GM19463 (cell line): Measurements from ENCODE around the gene NOL9.

ENCODE experiments used
- ATAC-seq: cut with Tn5 transposase; IDR thresholded peaks from one replicate; pipeline ENCODE4 v1.9.1; 2021; ENCODE audit warnings: mild to moderate bottlenecking, moderate library complexity; ENCODE audit not compliant: unreplicated experiment

The NOL9 gene

DNA sequence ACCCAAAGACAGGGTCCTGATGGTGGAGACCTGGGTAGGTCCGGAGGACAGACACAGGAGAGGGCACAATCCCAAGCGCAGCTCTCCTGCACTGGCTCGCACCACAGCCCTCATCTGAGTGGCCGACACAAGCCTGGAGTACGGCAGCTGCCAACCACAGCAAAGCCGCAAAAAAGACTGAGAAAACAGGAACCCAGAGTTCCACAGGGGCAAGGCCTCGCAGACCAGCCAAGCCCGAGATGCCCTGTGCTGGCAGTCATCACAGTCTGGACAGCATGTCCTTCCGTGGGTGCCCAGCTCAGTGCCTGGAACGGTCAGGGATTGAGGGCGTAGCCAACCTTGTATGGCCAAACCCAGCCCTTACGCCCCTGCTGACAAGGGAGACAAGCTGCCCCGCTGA lies 36.9 kb upstream of the NOL9 start:
- no peak for ATAC-seq

DNA sequence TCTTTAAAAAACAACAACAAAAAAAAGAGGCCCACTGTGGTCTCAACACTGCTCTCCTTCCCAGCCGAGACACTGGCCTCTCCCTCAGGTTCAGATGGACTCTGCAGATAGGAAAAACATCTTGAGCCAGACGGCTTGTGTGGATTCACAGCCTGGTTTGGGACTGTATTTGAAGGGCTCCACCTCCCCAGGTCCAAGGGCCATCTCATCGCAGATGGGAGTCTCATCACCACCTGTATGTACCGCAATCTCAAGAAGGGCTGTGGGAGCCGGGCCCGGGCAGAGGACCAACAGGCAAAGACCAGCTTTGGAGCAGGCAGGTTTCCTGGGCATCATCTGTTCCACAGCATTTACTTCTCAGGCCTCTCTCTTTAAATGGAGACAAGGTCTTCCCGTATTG lies 35.7 kb upstream of the NOL9 start:
- ATAC-seq: no peak

DNA sequence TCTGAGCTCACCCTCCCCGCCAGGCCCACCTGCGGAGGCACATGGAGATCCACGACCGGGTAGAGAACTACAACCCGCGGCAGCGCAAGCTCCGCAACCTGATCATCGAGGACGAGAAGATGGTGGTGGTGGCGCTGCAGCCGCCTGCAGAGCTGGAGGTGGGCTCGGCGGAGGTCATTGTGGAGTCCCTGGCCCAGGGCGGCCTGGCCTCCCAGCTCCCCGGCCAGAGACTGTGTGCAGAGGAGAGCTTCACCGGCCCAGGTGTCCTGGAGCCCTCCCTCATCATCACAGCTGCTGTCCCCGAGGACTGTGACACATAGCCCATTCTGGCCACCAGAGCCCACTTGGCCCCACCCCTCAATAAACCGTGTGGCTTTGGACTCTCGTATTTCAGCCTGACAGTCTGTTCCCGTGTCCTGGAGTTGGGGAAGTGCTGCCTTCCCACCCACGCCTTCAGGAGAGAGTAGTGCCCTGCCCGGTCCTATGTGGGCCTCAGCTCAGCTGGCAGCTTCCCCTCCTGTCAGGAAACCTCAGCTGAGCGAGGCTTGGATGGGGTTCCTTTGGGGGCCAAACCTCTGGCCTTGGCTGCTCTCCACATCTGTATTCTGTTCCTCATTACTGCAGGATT lies 34.7 kb upstream of the NOL9 start:
- ATAC-seq: no peak

DNA sequence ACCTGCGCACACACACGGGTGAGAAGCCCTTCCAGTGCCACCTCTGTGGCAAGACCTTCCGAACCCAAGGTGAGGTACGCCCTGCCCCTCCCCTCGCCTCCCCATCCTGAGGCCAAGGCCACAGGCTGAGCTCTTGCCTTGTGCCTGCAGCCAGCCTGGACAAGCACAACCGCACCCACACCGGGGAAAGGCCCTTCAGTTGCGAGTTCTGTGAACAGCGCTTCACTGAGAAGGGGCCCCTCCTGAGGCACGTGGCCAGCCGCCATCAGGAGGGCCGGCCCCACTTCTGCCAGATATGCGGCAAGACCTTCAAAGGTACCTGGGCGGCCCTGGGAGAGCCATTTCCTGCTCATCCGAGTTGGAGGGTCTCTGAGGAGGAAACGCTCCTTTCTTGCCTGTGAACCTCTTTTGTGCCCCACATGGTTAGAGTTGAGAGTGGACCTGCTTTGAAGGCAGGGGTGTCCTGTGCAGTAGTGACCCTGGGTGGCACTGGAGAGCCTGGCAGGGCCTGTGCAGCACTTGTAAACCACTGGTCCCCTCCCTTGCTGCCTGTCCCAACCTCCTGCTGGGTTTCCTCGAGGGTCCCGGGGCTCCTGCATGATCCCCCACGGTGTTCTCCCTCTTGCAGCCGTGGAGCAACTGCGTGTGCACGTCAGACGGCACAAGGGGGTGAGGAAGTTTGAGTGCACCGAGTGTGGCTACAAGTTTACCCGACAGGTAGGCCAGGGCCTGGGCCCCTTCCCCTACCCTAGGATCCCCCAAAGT lies 34.0 kb upstream of the NOL9 start:
- no peak for ATAC-seq

DNA sequence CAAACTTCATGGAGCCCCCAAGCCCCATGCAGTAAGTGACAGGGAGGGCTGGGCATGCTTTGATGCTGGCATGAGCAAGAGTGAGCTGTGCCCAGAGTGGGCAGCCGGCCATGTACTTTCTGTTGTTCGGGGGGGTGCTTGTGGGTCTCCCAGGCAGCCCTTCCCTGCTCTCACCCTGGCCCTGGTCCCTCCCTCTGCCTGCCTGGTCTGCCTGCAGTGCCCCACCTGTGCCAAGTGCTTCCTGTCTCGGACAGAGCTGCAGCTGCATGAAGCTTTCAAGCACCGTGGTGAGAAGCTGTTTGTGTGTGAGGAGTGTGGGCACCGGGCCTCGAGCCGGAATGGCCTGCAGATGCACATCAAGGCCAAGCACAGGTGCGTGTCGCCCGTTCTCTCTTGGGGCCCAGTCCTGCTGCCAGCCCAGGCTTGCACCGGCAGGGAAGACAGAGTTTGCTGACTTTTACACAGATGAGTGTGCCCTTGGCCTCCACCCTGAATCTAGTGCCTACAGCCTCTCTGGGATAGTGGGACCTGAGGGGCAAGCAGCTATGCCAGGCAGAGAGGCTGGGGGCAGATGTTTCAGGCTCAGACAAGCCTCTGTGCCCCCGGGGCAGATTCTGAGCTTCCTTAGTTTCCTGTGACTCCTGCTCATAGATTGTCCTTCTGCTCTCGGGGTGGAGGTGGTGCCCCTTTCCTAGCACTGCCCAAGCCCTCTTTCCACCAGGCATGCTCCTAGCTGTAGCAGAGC lies 33.1 kb upstream of the NOL9 start:
- no peak for ATAC-seq

DNA sequence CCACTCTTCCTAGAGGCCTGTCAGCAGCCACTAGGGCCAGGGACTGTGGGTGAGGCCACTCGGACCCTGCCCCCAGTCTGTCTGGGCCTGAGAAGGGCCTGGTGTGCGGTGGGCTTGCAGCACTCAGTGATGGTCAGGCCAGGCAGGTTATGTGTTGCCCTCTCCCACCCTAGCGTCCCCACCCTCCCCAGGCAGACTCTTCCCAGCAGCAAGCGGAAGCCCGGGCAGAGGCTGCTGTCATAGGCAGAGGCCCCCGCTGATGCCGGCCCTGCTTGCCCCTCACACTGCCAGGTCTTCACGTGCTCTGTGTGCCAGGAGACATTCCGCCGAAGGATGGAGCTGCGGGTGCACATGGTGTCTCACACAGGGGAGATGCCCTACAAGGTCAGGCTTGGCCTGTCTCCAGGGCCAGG lies 32.1 kb upstream of the NOL9 start:
- ATAC-seq: no peak

DNA sequence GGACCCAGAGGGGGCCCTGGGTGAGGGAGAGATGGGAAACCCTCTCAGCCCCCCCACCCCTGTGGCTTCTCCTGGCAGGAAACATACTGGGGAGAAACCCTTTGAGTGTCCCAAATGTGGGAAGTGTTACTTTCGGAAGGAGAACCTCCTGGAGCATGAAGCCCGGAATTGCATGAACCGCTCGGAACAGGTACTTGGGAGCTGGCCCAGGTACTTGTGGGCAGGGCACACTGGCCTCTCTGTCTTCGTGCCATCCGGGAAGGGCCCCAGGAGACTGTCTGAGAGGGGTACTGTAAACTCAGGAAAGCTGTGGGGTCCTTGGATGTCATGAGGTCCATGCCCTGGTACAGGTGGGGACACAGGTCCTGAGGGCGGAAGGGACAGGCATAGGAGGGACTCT lies 31.5 kb upstream of the NOL9 start:
- no peak for ATAC-seq

DNA sequence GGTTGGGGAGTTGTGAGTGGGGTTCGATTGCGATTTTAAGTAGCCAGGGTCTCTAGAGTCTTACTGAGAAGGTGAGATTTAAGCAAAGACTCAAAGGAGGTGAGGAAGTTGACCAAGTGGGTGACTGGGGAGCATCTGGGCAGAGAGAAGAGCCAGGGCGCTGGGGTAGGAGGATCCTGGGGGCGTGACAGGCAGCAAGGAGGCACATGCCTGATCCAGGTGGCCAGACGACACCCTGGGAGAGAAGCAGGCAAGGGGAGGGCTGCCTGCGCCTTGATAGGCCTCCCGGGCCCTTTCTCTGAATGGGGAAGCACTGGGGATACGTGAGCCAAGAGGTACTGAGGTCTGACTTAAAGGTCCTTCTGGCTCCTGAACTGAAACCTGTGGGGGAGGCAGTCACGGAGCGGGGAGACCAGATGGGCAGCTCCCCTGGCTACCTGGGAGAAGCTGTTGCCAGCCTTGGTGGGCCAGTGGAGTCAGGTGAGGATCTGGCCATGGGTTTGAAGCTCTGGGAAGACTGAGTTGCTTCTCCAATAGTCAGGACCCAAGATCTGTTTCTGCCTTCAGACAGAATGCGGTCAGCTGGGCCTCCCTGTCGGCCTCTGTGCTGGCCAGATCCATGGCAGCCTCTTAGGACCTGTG lies 30.9 kb upstream of the NOL9 start:
- ATAC-seq: no peak

DNA sequence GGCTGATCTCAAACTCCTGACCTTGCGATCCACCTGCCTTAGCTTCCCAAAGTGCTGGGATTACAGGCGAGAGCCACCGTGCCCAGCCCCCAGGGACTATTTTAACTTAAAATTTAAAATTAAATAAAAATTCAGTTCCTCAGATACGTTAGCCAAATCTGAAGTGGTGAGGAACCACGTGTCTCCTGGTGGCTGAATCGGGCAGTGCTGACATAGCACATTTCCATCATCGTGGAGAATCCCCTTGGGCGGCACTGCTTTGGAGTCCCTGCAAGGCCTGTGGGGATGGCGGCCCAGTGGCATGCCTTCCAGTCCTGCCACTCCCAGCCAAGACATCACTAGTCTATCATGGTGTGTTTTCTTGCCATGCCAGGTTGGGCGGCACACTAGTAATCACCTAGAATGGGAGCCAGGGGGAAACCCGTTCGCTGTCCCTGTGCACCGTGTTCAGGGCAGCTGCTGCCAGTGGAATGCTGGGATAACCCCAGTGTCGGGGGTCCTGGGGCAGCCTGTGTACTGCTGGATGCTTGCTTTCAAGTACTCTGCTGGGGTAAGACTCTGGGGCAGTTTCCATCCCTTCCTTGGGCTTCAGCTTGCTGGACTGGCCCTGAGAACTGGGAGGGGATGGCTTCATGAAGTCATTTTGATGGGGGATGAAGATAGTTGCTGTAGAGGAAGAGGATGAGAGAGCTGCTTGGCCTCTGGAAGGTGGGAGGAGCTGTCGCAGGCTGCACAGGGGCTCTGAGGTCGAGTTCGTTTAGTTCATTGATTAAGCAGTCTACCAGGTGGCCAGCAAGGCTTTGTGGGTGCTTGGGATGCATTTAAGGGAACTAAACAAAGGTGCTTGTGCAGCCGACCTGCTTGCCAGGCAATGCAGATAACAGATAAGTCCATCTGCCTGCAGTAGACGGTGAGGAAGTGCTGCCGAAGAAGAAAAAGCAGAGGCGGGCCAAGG lies 30.1 kb upstream of the NOL9 start:
- no peak for ATAC-seq

DNA sequence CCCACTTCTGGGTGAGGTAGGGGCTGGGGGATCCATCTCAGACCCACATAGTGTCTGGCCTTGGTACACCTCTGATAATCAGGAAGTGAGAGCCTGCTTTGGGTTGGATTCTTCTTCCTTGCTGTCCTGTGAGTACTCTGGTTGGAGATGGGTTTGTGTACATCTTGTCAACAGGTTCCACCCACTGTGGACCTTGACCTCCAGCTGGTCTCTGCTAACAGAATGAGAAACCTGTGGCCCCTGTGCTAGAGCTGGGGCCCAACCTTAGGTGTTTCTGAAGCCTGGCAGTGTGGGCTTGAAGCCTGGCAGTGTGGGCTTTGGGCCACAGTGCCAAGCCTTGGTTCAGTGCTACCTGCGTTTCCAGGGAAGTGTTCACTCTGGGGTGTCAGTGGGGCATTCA lies 28.1 kb upstream of the NOL9 start:
- ATAC-seq: no peak

DNA sequence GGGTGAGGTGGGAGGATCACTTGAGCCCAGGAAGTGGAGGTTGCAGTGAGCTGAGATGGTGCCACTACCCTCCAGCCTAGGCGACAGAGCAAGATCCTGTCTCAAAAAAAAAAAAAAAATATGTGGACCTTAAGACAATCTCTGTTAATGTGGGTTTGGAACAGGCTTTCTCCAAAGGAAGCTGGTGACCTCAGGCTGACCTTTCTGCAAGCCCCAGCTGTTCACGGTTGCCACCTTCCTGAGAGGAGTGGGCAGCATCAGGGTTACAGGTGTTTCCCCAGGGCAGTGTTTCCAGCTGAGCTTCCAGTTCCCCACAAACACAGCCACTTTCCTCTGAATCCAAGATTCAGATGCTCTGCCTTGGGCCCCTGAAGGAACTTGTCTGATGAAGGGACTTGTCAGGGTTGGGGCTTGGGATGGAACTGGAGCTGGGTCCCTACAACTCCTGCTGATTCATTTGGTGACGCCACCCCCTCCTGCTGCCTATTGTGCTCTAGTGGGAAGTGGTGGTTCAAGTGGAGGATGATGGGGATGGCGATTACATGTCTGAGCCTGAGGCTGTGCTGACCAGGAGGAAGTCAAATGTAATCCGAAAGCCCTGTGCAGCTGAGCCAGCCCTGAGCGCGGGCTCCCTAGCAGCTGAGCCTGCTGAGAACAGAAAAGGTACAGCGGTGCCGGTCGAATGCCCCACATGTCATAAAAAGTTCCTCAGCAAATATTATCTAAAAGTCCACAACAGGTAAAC lies 27.4 kb upstream of the NOL9 start:
- ATAC-seq: no peak

DNA sequence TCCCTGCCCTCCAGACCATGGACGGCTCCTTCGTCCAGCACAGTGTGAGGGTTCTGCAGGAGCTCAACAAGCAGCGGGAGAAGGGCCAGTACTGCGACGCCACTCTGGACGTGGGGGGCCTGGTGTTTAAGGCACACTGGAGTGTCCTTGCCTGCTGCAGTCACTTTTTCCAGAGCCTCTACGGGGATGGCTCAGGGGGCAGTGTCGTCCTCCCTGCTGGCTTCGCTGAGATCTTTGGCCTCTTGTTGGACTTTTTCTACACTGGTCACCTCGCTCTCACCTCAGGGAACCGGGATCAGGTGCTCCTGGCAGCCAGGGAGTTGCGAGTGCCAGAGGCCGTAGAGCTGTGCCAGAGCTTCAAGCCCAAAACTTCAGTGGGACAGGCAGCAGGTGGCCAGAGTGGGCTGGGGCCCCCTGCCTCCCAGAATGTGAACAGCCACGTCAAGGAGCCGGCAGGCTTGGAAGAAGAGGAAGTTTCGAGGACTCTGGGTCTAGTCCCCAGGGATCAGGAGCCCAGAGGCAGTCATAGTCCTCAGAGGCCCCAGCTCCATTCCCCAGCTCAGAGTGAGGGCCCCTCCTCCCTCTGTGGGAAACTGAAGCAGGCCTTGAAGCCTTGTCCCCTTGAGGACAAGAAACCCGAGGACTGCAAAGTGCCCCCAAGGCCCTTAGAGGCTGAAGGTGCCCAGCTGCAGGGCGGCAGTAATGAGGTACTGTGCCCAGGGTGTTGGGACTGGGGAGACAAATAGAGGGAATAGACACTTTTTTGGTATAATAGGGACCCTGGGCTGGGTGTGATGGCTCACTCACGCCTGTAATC lies 26.5 kb upstream of the NOL9 start:
- ATAC-seq: no peak

DNA sequence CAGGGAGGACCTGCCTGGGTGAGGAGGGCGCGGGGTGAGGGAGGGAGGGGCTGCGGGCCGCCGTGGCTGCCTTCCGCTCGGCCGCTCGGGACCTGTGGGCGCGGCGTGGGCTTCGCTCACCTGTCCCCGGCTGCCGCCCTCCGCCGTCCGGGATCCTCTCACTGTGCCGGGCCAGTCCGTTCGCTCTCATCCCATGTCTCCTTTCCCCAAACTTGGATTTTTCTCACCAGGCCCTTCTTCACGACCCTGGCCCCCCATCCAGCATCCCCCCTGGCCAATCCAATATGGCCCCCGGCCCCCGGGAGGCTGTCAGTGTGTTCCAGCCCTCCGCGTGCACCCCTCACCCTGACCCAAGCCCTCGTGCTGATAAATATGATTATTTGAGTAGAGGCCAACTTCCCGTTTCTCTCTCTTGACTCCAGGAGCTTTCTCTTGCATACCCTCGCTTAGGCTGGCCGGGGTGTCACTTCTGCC lies 25.8 kb upstream of the NOL9 start:
- no peak for ATAC-seq

DNA sequence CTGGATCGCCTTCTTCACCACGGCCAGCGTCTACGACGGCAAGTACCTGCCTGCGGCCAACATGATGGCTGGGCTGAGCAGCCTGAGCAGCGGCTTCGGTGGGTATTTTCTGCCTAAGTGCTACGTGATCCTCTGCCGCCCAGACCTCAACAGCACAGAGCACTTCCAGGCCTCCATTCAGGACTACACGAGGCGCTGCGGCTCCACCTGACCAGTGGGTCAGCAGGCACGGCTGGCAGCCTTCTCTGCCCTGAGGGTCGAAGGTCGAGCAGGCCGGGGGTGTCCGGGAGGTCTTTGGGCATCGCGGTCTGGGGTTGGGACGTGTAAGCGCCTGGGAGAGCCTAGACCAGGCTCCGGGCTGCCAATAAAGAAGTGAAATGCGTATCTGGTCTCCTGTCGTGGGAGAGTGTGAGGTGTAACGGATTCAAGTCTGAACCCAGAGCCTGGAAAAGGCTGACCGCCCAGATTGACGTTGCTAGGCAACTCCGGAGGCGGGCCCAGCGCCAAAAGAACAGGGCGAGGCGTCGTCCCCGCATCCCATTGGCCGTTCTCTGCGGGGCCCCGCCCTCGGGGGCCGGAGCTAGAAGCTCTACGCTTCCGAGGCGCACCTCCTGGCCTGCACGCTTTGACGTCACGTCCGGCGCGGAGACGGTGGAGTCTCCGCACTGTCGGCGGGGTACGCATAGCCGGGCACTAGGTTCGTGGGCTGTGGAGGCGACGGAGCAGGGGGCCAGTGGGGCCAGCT lies 25.2 kb upstream of the NOL9 start, which contains the start of gene ZBTB48:
Gene ZBTB48, plus strand, starts transcription at position 621 of the 745 bp plus-strand sequence. CDS start 616 bp downstream, outside the sequence.
- peak; percentile 98 for ATAC-seq

DNA sequence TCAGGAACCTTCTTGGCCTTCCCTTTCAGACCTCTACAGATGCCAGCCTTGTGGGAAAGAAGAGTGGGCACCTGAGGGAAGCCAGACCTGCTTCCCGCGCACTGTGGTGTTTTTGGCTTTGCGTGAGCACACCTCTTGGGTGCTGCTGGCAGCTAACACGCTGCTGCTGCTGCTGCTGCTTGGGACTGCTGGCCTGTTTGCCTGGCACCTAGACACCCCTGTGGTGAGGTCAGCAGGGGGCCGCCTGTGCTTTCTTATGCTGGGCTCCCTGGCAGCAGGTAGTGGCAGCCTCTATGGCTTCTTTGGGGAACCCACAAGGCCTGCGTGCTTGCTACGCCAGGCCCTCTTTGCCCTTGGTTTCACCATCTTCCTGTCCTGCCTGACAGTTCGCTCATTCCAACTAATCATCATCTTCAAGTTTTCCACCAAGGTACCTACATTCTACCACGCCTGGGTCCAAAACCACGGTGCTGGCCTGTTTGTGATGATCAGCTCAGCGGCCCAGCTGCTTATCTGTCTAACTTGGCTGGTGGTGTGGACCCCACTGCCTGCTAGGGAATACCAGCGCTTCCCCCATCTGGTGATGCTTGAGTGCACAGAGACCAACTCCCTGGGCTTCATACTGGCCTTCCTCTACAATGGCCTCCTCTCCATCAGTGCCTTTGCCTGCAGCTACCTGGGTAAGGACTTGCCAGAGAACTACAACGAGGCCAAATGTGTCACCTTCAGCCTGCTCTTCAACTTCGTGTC lies 24.5 kb upstream of the NOL9 start:
- ATAC-seq: no peak

DNA sequence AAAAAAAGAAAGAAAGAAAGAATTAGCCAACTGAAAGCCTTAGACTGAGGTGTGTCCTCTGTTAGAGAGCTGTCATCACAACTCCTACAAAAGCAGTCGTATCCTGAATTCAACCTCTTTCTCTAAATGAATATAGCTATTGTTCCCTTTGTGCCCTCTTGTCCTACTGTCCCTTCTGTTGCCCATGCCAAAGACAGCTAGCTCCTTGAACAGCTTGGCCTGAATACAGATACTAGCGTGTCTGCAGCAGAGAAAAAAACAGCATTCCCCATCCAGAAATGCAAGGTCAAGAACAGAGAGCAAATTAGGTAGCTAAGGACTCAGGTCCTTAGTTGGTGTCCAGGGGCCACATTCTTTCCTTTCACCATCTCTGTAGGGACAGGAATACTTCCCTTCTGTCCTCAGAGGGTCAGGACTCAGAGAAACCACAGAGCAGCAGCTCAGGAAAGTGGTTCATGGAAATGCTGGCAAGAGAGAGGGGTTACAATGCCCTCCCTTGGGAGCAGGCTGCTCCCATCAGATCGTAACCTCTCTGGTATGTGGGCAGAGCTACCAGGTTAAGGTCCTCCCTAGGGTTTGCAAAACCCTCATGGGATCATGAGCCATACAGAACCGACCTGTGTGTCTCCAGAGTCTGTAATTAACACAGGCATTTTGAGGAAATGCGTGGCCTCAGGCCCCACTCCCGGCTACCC lies 23.7 kb upstream of the NOL9 start:
- ATAC-seq: no peak

DNA sequence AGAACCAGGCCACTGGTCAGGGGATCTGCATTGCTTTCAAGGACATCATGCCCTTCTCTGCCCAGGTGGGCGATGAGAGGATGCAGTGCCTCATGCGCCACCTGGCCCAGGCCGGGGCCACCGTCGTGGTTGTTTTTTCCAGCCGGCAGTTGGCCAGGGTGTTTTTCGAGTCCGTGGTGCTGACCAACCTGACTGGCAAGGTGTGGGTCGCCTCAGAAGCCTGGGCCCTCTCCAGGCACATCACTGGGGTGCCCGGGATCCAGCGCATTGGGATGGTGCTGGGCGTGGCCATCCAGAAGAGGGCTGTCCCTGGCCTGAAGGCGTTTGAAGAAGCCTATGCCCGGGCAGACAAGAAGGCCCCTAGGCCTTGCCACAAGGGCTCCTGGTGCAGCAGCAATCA lies 20.5 kb upstream of the NOL9 start:
- ATAC-seq: no peak
